Measurements from ENCODE around the gene SEMA4A.

SEMA4A gene

GRCh38 chr1:156136970-156137483, 16.4 kb upstream of the SEMA4A start:
- no peak for DNase-seq

- no peak for DNase-seq
These were observed 14.9 kb upstream of the SEMA4A start for GRCh38 chr1:156138458-156138867.

GRCh38 chr1:156140879-156141707, 12.3 kb upstream of the SEMA4A start:
- DNase-seq: no peak

GRCh38 chr1:156143765-156144489, 9.5 kb upstream of the SEMA4A start:
- no peak for DNase-seq

GRCh38 chr1:156144742-156145141, 8.6 kb upstream of the SEMA4A start:
- no peak for DNase-seq

- no peak for DNase-seq
These were observed 7.8 kb upstream of the SEMA4A start for GRCh38 chr1:156145650-156146019.

GRCh38 chr1:156146020-156146768, 7.2 kb upstream of the SEMA4A start:
- peak; percentile 63 for DNase-seq

- no peak for DNase-seq
These were observed 6.5 kb upstream of the SEMA4A start for GRCh38 chr1:156146769-156147405.

- no peak for DNase-seq
These were observed 5.2 kb upstream of the SEMA4A start for GRCh38 chr1:156148216-156148615.

- no peak for DNase-seq
These were observed 3.7 kb upstream of the SEMA4A start for GRCh38 chr1:156149374-156150332.

- DNase-seq: no peak
These were observed 2.9 kb upstream of the SEMA4A start for GRCh38 chr1:156150333-156151011.

GRCh38 chr1:156151093-156151688, 2.2 kb upstream of the SEMA4A start:
- no peak for DNase-seq

GRCh38 chr1:156152628-156153027, 757 bp upstream of the SEMA4A start:
- no peak for DNase-seq

GRCh38 chr1:156154317-156154749, 948 bp downstream of the SEMA4A start:
- no peak for DNase-seq

GRCh38 chr1:156155756-156156510, 2.5 kb downstream of the SEMA4A start:
- no peak for DNase-seq

- no peak for DNase-seq
These were observed 4.1 kb downstream of the SEMA4A start for GRCh38 chr1:156157506-156157905.

GRCh38 chr1:156157966-156158365, 4.6 kb downstream of the SEMA4A start:
- no peak for DNase-seq

- DNase-seq: no peak
These were observed 6.8 kb downstream of the SEMA4A start for GRCh38 chr1:156160000-156160742.

- no peak for DNase-seq
These were observed 7.4 kb downstream of the SEMA4A start for GRCh38 chr1:156160743-156161171.

All from GOT3 (cell line).